H1 (cell line): ENCODE measurements around the gene DCAF8.

Experiments
- BRCA1 ChIP-seq: IDR thresholded peaks from 2 replicates; pipeline ENCODE4 v1.6.1; 2012; ENCODE audit warnings: low read depth, low read length, improper control_type of control experiment
- EP300 ChIP-seq, 2 experiments: IDR thresholded peaks; 1 replicate in 1 of 2; 2 replicates in 1 of 2; pipeline ENCODE4 v1.6.1; 2011 to 2012; ENCODE audit warnings: low read depth in 2 of 2, low read length in 2 of 2, mild to moderate bottlenecking in 2 of 2, borderline replicate concordance in 1 of 2, inconsistent platforms in 1 of 2, moderate library complexity in 1 of 2
- JUND ChIP-seq: IDR thresholded peaks from 2 replicates; pipeline ENCODE4 v1.6.1; 2011; ENCODE audit warnings: mild to moderate bottlenecking, improper control_type of control experiment, low read length
- NANOG ChIP-seq: IDR thresholded peaks from 2 replicates; pipeline ENCODE4 v1.6.1; 2011; ENCODE audit warnings: low read length, low read depth, mild to moderate bottlenecking, inconsistent platforms; ENCODE audit not compliant: insufficient read depth, poor library complexity, severe bottlenecking
- POLR2A ChIP-seq, 2 experiments: IDR thresholded peaks; 1 replicate in 1 of 2; 2 replicates in 1 of 2; pipeline ENCODE4 v1.6.1; 2011; ENCODE audit warnings: low read depth in 2 of 2, low read length in 2 of 2, mild to moderate bottlenecking in 2 of 2; ENCODE audit errors: control extremely low read depth in 1 of 2
- RAD21 ChIP-seq, 2 experiments: IDR thresholded peaks in 1 of 2; conservative IDR thresholded peaks in 1 of 2; 2 replicates each; pipeline ENCODE4 v1.6.1; 2011; ENCODE audit warnings: low read depth in 2 of 2, low read length in 2 of 2, improper control_type of control experiment in 1 of 2, inconsistent platforms in 1 of 2, mild to moderate bottlenecking in 1 of 2, moderate library complexity in 1 of 2
- TF ChIP-seq, protein P1 (sequence below): IDR thresholded peaks from 2 replicates; pipeline ENCODE4 v1.6.1; 2011; ENCODE audit warnings: low read depth, mild to moderate bottlenecking, low read length; ENCODE audit not compliant: insufficient read depth
- TF ChIP-seq, protein P2 (sequence below), 3 experiments: IDR thresholded peaks; 1 replicate in 2 of 3; 2 replicates in 1 of 3; pipeline versions ENCODE4 v1.5.1 to v1.6.1; 2011; ENCODE audit warnings: low read length in 3 of 3, mild to moderate bottlenecking in 3 of 3, inconsistent platforms in 2 of 3, low read depth in 1 of 3, moderate library complexity in 1 of 3; ENCODE audit not compliant: insufficient read depth in 1 of 3; ENCODE audit errors: control extremely low read depth in 1 of 3

DNA sequence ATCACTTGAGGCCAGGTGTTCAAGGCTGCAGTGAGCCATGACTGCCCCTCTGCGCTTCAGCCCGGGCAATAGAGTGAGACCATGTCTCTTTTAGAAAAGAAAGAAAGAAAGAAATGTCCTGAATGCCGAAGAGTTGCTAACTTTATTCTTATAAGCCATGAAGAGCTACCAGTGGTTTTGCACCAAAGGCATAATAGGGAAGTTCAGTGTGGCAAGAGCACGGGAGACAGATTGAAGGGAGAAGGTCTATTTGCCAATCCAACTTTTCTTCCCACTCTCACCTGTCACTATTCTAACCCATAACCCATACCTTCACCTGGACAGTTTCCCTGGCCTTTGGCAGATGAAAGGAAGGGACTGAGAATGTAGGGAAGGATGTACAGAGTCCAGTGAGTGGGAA, 61.6 kb downstream of the DCAF8 start:
- no peak for TF ChIP-seq JUND
- TF ChIP-seq, protein P1, sequence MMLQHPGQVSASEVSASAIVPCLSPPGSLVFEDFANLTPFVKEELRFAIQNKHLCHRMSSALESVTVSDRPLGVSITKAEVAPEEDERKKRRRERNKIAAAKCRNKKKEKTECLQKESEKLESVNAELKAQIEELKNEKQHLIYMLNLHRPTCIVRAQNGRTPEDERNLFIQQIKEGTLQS = no peak
- TF ChIP-seq, protein P2, sequence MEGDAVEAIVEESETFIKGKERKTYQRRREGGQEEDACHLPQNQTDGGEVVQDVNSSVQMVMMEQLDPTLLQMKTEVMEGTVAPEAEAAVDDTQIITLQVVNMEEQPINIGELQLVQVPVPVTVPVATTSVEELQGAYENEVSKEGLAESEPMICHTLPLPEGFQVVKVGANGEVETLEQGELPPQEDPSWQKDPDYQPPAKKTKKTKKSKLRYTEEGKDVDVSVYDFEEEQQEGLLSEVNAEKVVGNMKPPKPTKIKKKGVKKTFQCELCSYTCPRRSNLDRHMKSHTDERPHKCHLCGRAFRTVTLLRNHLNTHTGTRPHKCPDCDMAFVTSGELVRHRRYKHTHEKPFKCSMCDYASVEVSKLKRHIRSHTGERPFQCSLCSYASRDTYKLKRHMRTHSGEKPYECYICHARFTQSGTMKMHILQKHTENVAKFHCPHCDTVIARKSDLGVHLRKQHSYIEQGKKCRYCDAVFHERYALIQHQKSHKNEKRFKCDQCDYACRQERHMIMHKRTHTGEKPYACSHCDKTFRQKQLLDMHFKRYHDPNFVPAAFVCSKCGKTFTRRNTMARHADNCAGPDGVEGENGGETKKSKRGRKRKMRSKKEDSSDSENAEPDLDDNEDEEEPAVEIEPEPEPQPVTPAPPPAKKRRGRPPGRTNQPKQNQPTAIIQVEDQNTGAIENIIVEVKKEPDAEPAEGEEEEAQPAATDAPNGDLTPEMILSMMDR (IDR thresholded peaks at IDR 0.05; ENCODE audit: control extremely low read depth in 1 of 3, insufficient read depth in 1 of 3, low read depth in 1 of 3, low read length in 3 of 3) = no peak
- no peak for TF ChIP-seq EP300 (IDR thresholded peaks at IDR 0.05; ENCODE audit: borderline replicate concordance in 1 of 2, low read depth in 2 of 2, low read length in 2 of 2)
- TF ChIP-seq POLR2A (IDR thresholded peaks at IDR 0.05; ENCODE audit: control extremely low read depth in 1 of 2, low read depth in 2 of 2, low read length in 2 of 2) = no peak
- TF ChIP-seq RAD21 (IDR thresholded peaks at IDR 0.05 in 1 of 2, conservative IDR thresholded peaks at IDR 0.05 in 1 of 2; ENCODE audit: low read depth in 2 of 2, low read length in 2 of 2) = no peak
- no peak for TF ChIP-seq NANOG
- no peak for TF ChIP-seq BRCA1
